ENCODE results near the gene TPD52L2. TPM values are rescaled to one million over a fixed set of nuclear protein-coding genes. Genes with fewer than 3 reads are reported as not detected.

TPD52L2 gene
- total RNA-seq, 1 donor from 2014 or later: 73.8 TPM

- no peaks in the 10 kb centered on the region for H3K27me3 Mint-ChIP-seq (ENCODE audit: low read depth)
- no peak overlapping the region for H3K4me3 Mint-ChIP-seq
- DNase-seq (ENCODE audit: low spot score in 2 of 2, unreplicated experiment in 2 of 2): no peak
- H3K9me3 Mint-ChIP-seq: no peaks in the 10 kb centered on the region
- no peak for TF ChIP-seq CTCF (IDR thresholded peaks at IDR 0.05; ENCODE audit: unreplicated experiment)
- H3K4me1 Mint-ChIP-seq: peaks cover 4% of the 10 kb centered on the region
- H3K27ac Mint-ChIP-seq: no peak overlapping the region
- no peaks in the 10 kb centered on the region for H3K36me3 Mint-ChIP-seq
Measured at GRCh38 chr20:63844511-63844991, 20.5 kb upstream of the TPD52L2 start.

GRCh38 chr20:63846128-63846771 lies 18.8 kb upstream of the TPD52L2 start:
- DNase-seq (ENCODE audit: low spot score in 2 of 2, unreplicated experiment in 2 of 2): no peak
- Mint-ChIP-seq H3K36me3 (no peaks in the 10 kb centered on the region), H3K27ac (no peak overlapping the region), H3K4me1 (peaks cover 4% of the 10 kb centered on the region), H3K9me3 (no peaks in the 10 kb centered on the region), H3K4me3 (peak overlapping the region; percentile 57), H3K27me3 (ENCODE audit: low read depth) (peaks cover 2% of the 10 kb centered on the region)
- no peak for TF ChIP-seq CTCF (IDR thresholded peaks at IDR 0.05; ENCODE audit: unreplicated experiment)

GRCh38 chr20:63846888-63847236 lies 18.2 kb upstream of the TPD52L2 start:
- Mint-ChIP-seq H3K27ac (no peak overlapping the region), H3K4me3 (no peak overlapping the region), H3K36me3 (no peaks in the 10 kb centered on the region), H3K9me3 (no peaks in the 10 kb centered on the region), H3K4me1 (peaks cover 4% of the 10 kb centered on the region), H3K27me3 (ENCODE audit: low read depth) (peaks cover 2% of the 10 kb centered on the region)
- no peak for TF ChIP-seq CTCF (IDR thresholded peaks at IDR 0.05; ENCODE audit: unreplicated experiment)
- DNase-seq (ENCODE audit: low spot score in 2 of 2, unreplicated experiment in 2 of 2): no peak

- Mint-ChIP-seq H3K27ac (no peak overlapping the region), H3K27me3 (ENCODE audit: low read depth) (peaks cover 2% of the 10 kb centered on the region), H3K9me3 (no peaks in the 10 kb centered on the region), H3K4me3 (no peak overlapping the region), H3K4me1 (peaks cover 4% of the 10 kb centered on the region), H3K36me3 (no peaks in the 10 kb centered on the region)
- no peak for DNase-seq (ENCODE audit: low spot score in 2 of 2, unreplicated experiment in 2 of 2)
- TF ChIP-seq CTCF (IDR thresholded peaks at IDR 0.05; ENCODE audit: unreplicated experiment): no peak
Measured at GRCh38 chr20:63847237-63848002, 17.6 kb upstream of the TPD52L2 start.

- no peaks in the 10 kb centered on the region for H3K9me3 Mint-ChIP-seq
- peaks cover 2% of the 10 kb centered on the region for H3K27me3 Mint-ChIP-seq (ENCODE audit: low read depth)
- no peak for TF ChIP-seq CTCF (IDR thresholded peaks at IDR 0.05; ENCODE audit: unreplicated experiment)
- no peak overlapping the region for H3K27ac Mint-ChIP-seq
- peaks cover 4% of the 10 kb centered on the region for H3K4me1 Mint-ChIP-seq
- no peak for DNase-seq (ENCODE audit: low spot score in 2 of 2, unreplicated experiment in 2 of 2)
- no peak overlapping the region for H3K4me3 Mint-ChIP-seq
- H3K36me3 Mint-ChIP-seq: no peaks in the 10 kb centered on the region
Measured at GRCh38 chr20:63848003-63848911, 16.8 kb upstream of the TPD52L2 start.
